Activated naive CD4-positive, alpha-beta T cell treated with anti-CD3 and anti-CD28 coated beads, Interleukin-2, amount 50 U/mL, for 72 hours (primary cell): ENCODE results near the gene ULBP2. TPM values are rescaled to one million over a fixed set of nuclear protein-coding genes. Genes with fewer than 3 reads are reported as not detected.
"Not testable (repeated sequence)": the region's sequence is repeated elsewhere in the genome, so short reads cannot be mapped to it uniquely, and the experiment has no call there.

Experiments used
- ATAC-seq, 2 donors: fragments of 150-1000 bp; cut with Tn5 transposase; 2 replicates each; pipeline ENCODE4 v1.10.0; 2021; ENCODE audit warnings: mild to moderate bottlenecking in 2 of 2, moderate library complexity in 2 of 2
- DNase-seq, 2 donors: peaks; one replicate each; pipeline ENCODE4 v3.0.0; 2021 to 2022; ENCODE audit warnings: low spot score in 2 of 2
- H3K27ac Mint-ChIP-seq, 2 donors: one replicate each; pipeline ENCODE4 v1.8.0; 2022; ENCODE audit warnings: mild to moderate bottlenecking in 2 of 2, mixed read lengths in 2 of 2
- H3K36me3 Mint-ChIP-seq, 2 donors: one replicate each; pipeline ENCODE4 v1.8.0; 2022; ENCODE audit warnings: mixed read lengths in 2 of 2
- H3K9me3 Mint-ChIP-seq, 2 donors: one replicate each; pipeline ENCODE4 v1.8.0; 2022; ENCODE audit warnings: mixed read lengths in 2 of 2
- total RNA-seq, 2 donors: library from RNA; stranded (reverse); gene quantifications; one replicate each; pipeline ENCODE4 v1.2.3, GENCODE V29; 2022

ULBP2 gene
- total RNA-seq, 2 donors from 2014 or later: 0.18 to 0.66 TPM

DNA sequence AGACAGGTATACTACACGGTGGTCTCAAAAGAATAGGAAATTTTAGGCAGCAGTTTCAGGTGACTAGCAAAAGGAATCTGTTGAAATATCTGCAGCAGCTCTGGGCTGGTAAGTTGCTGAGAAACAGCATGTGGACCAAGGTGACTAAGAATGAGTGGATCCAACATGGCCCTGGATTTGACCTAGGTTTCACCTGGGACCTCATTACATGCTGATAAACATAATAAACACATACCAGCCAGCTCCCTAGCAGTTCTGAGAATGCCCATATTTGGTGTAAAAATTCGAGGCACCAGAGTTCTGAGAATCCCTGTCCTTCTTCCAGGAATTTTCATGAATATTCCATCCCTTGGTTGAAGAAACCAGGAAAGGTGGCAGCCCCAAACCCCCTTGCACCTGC lies 11.6 kb downstream of the ULBP2 start:
- H3K9me3 Mint-ChIP-seq, H3K27ac Mint-ChIP-seq, DNase-seq, ATAC-seq, H3K36me3 Mint-ChIP-seq: not testable (repeated sequence)

DNA sequence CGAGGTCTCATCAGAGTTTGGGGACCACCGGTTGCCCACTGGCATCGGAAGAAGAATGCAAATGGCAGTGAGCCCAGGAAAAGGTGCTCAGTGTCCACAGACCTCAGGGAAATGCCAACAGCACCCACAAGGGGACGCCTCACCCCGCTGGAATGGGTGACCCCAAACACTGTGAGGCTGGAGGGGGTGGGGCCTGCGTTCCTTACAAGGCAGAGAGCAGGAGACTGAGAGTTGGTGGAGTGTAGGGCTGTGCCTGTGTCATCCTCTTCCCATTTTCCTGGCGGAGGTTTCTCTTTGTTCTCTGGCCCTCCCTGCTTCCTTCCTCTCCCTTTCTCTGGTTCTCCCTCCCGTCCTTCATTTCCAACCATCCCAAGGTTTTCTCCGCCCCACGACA lies 12.1 kb downstream of the ULBP2 start:
- H3K36me3 Mint-ChIP-seq, H3K9me3 Mint-ChIP-seq, H3K27ac Mint-ChIP-seq, DNase-seq: not testable (repeated sequence)
- ATAC-seq: peak; percentile 76 to 91

- H3K27ac Mint-ChIP-seq, H3K9me3 Mint-ChIP-seq, H3K36me3 Mint-ChIP-seq, DNase-seq: not testable (repeated sequence)
- peak in 1 of 2 donors; percentile 32 for ATAC-seq
Observed at GRCh38 chr6:149954328-149954983, 12.6 kb downstream of the ULBP2 start.

DNA sequence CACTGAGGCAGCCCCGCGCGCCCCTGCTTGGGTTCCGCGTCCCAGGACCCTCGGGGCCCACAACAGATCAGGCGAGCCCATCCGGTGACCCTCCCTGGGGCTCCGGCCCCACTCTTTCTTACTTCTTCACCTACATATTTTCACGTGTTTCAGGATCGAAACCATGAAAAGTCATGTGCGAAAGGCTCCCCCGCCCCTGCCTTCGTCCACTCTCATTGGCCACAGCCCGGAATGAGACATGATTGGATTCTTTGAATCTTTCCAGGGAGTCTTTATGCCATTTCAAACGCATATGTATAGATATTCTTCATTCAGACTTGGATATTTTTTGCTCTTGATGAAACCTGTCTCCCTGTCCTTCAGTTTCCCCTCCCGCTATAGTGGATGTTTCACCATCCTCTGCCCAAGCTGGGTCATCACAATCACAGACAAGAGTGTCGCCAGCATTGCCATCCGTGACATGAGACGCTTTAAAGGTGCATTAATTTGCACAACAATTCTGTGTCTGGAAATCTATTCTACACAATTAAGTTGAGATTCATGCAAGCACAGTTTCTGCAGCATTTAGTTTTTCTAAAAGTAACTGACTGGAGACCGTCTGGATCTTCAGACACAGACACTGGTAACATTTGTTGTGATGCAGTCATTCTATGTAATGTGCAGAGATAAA lies 13.3 kb downstream of the ULBP2 start:
- ATAC-seq, H3K9me3 Mint-ChIP-seq, H3K27ac Mint-ChIP-seq, H3K36me3 Mint-ChIP-seq, DNase-seq: not testable (repeated sequence)

DNA sequence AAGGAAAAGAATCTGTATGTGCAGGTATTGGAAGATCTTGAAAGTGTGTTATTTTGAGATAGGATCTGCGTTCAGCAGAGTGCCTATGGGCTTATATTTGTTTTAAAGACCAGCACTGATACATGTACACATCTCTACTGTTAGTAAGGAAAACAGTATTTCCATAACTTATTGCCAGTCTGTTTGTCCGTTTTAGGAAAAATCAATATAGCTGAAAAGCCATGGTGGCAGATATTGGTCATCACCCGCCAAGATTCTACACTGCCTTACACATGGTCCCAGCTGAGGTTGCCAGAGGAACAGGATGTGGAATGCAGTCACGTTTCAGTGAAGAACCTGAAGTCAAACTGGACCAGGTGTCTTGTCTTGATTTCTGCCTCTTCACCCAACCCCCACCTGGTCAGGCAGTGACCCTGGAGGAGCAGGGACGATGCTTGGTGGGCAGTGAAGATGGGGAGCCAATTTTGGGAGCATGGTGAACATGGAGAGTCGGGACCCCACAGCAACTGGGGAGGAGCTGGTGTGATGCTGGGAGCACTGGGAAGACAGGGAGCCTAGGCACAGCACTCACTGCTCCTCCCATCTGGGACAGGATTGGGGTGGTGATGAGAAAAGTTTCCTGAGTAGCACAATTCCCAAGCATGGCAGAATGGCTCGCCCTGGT lies 14.0 kb downstream of the ULBP2 start:
- H3K36me3 Mint-ChIP-seq, ATAC-seq, H3K9me3 Mint-ChIP-seq, DNase-seq, H3K27ac Mint-ChIP-seq: not testable (repeated sequence)

DNA sequence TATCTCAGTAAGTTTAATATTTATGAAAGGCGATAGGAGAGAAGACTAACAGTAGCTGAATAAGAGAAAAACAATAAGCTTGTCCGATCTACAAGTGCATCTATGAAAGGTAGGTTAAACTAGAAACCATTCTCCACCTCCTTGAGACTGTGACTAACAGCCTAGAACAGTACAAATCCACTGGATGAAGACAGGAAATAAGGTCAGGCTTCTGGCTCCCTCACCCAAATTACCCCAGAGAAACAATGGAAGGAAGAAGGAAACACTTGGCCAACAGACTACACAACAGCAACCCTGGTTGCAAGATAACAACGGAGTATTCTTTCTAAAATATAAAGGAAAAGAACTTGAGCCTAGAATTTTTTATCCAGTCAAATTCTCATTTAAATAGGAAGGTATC lies 16.3 kb downstream of the ULBP2 start:
- DNase-seq, H3K27ac Mint-ChIP-seq, H3K36me3 Mint-ChIP-seq, H3K9me3 Mint-ChIP-seq, ATAC-seq: not testable (repeated sequence)

GRCh38 chr6:149959806-149960205 lies 18.0 kb downstream of the ULBP2 start:
- H3K9me3 Mint-ChIP-seq, DNase-seq, H3K27ac Mint-ChIP-seq, ATAC-seq: not testable (repeated sequence)
- peaks cover 12% of the 10 kb centered on the region in 2 donors for H3K36me3 Mint-ChIP-seq

GRCh38 chr6:149960488-149960887 lies 18.7 kb downstream of the ULBP2 start:
- DNase-seq: no peak
- ATAC-seq: no peak
- Mint-ChIP-seq H3K36me3 (peaks cover 13 to 14% of the 10 kb centered on the region in 2 donors), H3K9me3 (no peaks in the 10 kb centered on the region), H3K27ac (no peak overlapping the region)

DNA sequence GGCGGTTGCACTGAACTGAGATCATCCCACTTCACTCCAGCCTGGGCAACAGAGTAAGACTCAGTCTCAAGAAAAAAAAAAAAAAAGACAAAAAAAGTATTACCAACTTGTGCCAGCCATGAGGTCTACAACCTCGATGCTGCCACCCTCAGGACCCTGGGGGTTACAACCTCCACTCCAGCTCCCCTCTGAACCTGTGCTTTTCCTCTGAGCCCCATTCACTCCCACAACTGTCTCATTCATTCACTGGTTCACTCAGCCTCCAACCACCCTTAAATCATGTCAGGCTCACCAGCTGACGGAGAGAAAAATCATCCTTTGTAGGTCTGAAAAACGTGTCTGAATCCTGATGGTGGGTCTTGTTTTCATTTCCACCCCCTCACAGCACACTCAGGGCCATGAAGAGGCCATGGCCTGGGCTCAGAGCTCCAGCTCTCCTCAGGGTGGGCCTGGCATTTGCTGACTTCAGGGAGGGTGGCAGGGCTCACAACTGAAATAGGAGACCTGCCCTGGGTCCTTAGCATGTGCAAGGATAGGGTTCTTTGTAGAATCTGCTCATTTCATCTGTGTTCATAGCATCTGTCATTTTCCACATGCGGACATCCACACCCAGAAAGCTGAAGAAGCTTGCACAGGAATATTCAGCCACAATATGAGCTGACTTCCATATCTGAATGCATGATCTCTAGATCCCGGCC lies 20.1 kb downstream of the ULBP2 start:
- ATAC-seq: no peak
- peak overlapping the region in 1 of 2 donors; percentile 81 for H3K27ac Mint-ChIP-seq
- DNase-seq: no peak
- peaks cover 13 to 14% of the 10 kb centered on the region in 2 donors for H3K36me3 Mint-ChIP-seq
- H3K9me3 Mint-ChIP-seq: no peaks in the 10 kb centered on the region

GRCh38 chr6:149962461-149963211 lies 20.8 kb downstream of the ULBP2 start:
- Mint-ChIP-seq H3K27ac (peak overlapping the region in 1 of 2 donors; percentile 80), H3K9me3 (no peaks in the 10 kb centered on the region)
- no peak for ATAC-seq

DNA sequence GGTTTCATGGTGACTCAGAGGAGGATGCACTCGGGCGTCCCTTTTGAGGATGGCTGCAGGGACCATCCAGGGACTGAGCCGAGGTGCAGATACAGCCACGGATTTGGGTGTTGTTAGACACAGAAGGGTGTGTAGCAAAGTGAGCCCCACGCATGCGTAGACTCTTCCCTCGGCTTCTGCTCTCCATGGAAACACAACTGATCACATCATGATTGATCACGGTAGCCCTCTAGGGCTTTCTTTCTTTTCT lies 21.3 kb downstream of the ULBP2 start:
- H3K27ac Mint-ChIP-seq: peak overlapping the region; percentile 80 to 95
- no peaks in the 10 kb centered on the region for H3K9me3 Mint-ChIP-seq
- ATAC-seq (peak; percentile 55 to 63), DNase-seq (peak in 1 of 2 donors; percentile 35)
- peaks cover 13 to 14% of the 10 kb centered on the region in 2 donors for H3K36me3 Mint-ChIP-seq

More at GRCh38 chr6:149962461-149963211, 20.8 kb downstream of the ULBP2 start:
- peaks cover 13 to 14% of the 10 kb centered on the region in 2 donors for H3K36me3 Mint-ChIP-seq
- DNase-seq: no peak

- Mint-ChIP-seq H3K9me3 (no peaks in the 10 kb centered on the region), H3K27ac (peak within 1 kb of the TSS; percentile 80 to 95), H3K36me3 (peaks cover 13 to 14% of the 10 kb centered on the region in 2 donors)
- peak; percentile 80 to 82 for DNase-seq
- ATAC-seq: peak; percentile 88 to 89
Observed at GRCh38 chr6:149963462-149964307, 21.9 kb downstream of the ULBP2 start, which contains the start of gene ULBP1. Gene ULBP1, plus strand, starts transcription at chr6:149963943. Its CDS starts 107 bp downstream, at chr6:149964050.

- ATAC-seq: no peak
- H3K27ac Mint-ChIP-seq: peak overlapping the region; percentile 80 to 81
Observed at GRCh38 chr6:149964308-149965193, 22.7 kb downstream of the ULBP2 start.

DNA sequence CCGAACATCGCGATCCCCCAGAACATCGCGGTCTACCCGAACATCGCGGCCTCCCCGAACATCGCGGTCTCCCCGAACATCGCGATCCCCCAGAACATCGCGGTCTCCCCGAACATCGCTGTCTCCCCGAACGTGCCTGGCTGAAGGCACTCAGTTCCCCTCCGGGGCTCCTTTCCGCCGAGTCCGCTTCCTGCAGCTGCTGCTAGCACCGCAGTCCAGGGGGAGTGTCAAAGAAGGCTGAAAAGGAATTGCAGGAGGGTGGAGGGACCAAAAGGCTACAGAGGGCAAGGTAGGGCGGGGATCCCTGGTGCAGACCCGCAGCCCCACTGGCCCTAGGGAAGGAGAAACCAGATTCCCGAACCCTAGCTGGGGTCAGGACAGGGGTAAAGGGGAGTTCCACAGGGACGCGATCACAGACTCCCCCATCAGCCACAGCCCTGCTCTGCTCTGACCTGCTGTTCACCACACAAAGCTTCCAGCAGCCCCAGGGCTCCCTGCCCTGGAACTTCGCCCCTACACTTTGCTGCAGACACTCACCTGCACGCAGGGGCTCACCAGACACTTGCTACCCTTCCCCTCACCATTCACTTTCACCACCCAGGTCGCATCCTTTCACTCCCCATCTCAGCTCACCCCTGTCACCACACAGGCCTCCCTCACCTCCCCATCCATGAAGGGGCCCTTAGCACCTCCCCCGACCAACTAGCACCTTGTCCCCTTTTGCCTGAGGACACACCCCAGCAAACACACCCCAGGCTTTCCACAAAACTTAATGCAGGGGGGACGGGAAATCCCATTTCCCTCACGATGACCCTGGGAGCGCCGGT lies 23.6 kb downstream of the ULBP2 start:
- Mint-ChIP-seq H3K36me3 (peaks cover 13 to 14% of the 10 kb centered on the region in 2 donors), H3K27ac (peak overlapping the region in 1 of 2 donors; percentile 80), H3K9me3 (no peaks in the 10 kb centered on the region)
- DNase-seq (no peak), ATAC-seq (no peak)

More at GRCh38 chr6:149964308-149965193, 22.7 kb downstream of the ULBP2 start:
- H3K36me3 Mint-ChIP-seq: peaks cover 13 to 14% of the 10 kb centered on the region in 2 donors
- no peak for DNase-seq
- H3K9me3 Mint-ChIP-seq: no peaks in the 10 kb centered on the region
